HG02763 (cell line): ENCODE measurements around the gene MPEG1.

ENCODE experiments used
- ATAC-seq: cut with Tn5 transposase; IDR thresholded peaks from one replicate; pipeline ENCODE4 v1.9.1; 2021; ENCODE audit warnings: mild to moderate bottlenecking, moderate library complexity; ENCODE audit not compliant: unreplicated experiment

Gene MPEG1

DNA sequence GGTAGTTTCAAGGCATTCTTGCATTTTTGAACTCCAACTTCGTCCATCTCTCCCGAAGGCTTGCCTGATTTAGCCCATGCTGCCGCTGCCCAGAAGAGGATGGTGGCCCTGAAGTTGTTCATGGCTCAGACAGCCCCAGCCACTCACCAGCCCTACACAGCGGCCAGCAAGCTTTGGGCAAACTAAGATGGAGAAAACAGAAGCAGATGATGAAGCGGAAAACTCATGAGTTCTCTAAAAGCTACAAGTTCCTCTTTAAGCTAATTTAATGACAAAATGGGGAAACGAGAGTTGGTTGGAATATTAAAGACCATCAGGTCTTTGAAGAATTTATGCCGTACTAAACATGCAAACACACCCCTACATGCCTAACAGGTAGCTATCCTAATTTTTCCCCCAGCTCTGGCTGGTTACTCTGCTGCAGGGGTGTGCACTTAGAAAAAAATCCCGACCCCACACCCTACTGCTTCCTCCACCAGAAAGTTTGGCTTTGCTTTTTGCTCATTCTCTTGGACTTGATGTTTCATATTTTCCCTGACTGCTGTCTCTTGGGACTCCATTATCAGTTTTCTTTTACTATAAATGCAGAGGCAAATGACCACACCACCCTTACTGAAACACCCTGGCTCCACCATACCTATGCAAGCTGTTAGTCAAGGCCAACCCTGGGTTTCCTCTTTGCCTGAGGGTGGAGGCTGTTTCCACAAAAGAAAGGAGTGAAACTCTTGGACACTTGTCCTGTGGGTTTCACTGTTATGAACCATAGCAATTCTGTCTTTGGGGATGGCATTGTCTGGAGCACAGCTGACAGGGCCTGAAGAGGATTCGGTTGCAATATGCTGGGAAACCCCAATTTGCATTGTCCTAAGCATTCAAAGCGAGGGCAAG is at the start of gene MPEG1:
Gene MPEG1, minus strand, starts transcription at position 184 of the 888 bp plus-strand sequence. Its CDS starts 62 bp downstream, at position 122.
- no peak for ATAC-seq

DNA sequence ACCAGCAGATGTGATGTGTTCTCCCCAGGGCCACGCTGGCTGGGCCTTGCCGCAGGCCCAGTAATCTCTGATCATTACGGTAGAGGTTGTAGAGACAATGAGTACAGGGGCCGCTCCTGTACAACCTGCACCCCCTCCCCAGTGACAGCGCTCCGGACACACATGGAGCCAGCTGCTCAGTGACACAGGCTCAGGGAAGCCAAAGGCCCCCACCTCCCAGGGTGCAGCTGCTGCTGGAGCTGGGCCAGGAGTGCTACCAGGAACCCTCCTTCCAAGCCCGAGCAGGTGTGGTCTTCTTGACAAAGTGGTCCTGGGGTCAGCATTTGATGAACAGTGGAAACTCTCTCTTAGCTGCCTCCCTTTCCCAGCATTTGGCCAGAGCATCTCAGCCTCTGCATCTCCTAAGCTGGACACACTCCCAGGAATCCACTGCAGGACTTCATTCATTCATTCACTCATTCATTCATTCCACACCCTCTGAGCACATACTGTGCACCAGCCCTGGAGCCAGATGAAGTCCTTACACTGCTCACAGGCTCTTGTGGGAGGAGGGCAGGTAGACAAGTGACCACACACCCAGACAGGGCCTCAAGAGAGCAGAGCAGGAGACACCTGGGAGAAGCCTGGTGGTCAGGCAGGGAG is 49.6 kb upstream of the MPEG1 start:
- ATAC-seq: no peak

DNA sequence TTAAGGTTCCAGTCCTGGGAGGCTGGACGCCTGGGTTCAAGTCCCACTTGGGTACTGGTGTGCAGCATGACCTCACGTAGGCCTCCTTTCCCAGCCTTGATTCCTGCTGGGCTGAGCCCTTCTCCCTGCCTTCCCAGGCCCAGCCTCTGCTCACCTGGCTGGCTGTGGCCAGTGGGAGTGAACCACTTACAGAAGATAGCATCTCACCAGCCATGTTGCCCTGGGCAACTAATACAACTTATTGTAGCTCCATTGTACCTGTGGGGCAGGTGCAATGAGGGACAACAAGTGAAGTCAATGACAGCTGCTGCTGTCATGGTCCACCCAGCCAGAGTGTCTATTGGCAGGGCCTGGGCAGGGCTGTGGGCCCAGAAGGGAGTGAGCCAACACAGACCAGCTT is 48.4 kb upstream of the MPEG1 start:
- ATAC-seq: no peak

GRCh38 chr11:59259867-59260475 is 47.2 kb upstream of the MPEG1 start:
- ATAC-seq: no peak

GRCh38 chr11:59259047-59259446 is 46.3 kb upstream of the MPEG1 start:
- no peak for ATAC-seq

- no peak for ATAC-seq
These were observed 42.6 kb upstream of the MPEG1 start for GRCh38 chr11:59255281-59255680.

DNA sequence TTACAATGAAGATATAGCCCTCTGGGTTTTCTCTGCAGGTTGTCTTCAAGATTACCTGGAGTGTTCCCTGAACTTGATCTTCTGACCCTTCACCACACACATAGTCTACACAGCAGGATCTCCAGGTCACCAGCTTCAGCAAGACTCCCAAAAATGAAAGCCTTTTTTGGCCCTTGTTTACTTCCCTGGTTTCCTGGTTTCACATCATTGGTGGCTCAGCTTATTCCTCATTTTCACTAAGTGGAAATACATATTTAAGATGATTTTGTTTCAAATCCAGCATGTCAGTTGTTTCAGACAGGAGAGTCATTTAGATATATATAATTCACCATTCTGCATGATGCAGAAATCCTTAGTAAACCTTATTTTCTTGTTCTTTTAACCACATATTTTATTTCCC is 41.6 kb upstream of the MPEG1 start:
- ATAC-seq: no peak

- ATAC-seq: no peak
These were observed 40.3 kb upstream of the MPEG1 start for GRCh38 chr11:59253001-59253400.

- ATAC-seq: no peak
These were observed 36.8 kb upstream of the MPEG1 start for GRCh38 chr11:59249535-59249934.

DNA sequence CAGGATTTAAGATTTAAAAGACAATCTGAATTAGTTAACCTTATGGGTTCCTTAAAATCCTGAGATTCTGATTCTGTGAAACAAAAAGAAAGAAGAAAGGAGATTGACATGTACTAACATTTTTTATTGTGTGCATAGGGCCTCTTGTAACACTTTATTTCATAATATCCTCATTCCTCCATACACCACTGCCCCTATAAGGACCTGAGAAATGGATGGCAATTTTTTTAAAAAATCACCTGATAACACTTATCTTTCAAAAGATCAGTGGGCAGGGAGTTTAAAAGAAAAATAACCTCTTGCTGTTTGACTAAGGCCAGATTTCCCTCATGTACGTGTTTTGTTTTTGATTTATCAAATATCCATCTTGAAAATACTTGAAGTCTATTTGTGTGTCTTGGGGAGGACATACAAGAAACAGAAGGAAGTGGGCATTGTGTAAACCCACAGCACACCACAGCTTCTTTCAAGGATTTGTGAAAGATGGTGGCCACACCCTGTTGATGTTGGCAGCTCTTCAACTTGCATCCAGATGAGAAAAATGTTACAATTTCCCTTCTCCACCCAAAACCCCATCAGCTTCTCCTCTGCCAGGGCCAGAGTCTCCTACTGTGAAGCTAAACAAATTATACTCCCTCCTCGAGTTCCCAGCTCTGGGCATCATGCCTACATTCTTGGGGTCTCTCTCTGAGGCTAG is 35.0 kb upstream of the MPEG1 start:
- ATAC-seq: no peak

DNA sequence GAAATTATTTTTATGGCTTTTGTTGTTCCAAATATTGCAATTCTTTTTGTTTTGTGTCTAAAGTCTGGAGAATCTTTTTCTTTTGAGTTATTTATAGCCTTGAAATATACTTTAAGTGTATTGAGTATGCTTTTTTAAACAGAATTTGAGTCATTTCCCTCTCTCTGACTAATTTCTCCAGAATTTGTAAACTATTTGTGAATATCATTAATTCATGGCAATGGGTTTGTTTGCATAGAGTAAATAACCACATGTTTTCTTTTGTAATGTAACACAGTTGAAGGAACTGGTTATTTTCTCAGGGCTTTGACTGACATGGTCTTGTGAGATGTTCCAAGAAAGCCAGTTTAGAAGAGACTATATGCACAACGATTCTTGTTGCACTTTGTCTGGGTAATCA is 30.9 kb upstream of the MPEG1 start:
- ATAC-seq: no peak

- ATAC-seq: no peak
These were observed 27.6 kb upstream of the MPEG1 start for GRCh38 chr11:59240322-59240721.

- no peak for ATAC-seq
These were observed 13.7 kb upstream of the MPEG1 start for GRCh38 chr11:59226396-59226795.

GRCh38 chr11:59225017-59225416 is 12.3 kb upstream of the MPEG1 start:
- no peak for ATAC-seq

GRCh38 chr11:59224351-59224928 is 11.7 kb upstream of the MPEG1 start:
- no peak for ATAC-seq

- no peak for ATAC-seq
These were observed 10.9 kb upstream of the MPEG1 start for GRCh38 chr11:59223611-59224010.

GRCh38 chr11:59223177-59223576 is 10.4 kb upstream of the MPEG1 start:
- no peak for ATAC-seq

DNA sequence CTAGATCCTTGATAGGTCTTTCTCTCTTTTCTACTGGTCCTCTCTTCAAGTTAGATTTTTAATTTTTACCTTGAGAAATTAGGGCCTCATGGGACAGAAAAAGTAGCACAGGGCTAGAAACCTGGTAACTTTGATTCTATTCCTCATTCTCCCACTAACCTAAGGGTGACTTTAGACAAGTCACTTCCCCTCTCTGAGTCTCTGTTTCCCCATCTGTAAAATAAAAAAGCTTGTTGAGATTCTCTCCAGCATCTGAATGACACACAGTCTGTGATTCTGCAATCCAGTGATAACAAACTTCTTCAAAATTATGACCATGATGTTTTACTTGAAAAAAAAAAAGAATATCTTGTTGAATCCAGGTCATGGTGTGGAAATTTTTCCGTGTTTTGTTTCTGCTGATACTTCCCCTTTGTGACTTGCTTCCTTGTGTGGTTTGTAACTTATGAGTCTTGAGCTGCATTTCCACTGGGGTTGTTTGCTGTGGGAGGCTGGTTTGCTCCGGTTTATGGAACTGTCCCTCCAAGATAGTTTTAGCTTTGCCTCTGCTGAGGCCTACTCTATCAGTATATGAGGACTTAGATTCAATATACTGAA is 9.8 kb upstream of the MPEG1 start:
- no peak for ATAC-seq

DNA sequence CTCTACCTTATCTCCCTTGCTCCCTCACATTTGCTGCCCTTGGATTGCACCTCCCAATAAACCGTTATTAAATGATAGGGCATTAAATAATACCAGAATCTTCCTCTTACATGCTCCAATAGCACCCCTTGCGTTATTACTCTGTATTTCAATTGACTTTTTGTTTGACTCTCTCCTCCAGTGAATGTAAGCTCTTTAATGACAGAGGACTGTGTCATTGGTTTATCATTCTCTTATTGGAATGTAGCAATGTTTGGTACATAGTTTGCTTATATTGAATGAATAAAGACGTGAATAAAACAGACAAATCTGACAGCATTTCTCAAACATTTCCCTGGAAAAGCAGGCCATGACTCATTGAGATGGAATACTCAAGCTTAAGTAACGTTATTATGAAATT is 8.7 kb upstream of the MPEG1 start:
- ATAC-seq: no peak

- ATAC-seq: no peak
These were observed 7.1 kb upstream of the MPEG1 start for GRCh38 chr11:59219836-59220235.

DNA sequence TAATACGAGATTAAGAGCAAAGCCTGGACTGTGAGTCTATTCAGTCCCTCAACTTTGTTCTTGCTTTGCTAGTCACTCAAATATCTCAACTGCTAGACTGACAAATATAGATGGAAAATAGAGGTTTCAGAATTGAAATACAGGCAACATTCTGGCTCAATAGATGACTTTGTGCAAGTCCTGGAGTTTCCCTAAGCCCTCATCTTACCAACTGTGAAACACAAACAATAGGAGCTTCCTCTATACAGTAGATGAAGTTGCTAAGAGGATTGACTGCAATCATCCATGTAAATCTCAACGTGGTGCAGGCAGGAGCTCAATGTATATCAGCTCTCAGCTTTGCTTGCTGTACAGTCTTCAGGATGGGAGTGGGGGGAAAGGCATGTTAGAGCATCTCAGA is 6.2 kb upstream of the MPEG1 start:
- no peak for ATAC-seq
